ENCODE data around the gene CRYGC.

Gene CRYGC

DNA sequence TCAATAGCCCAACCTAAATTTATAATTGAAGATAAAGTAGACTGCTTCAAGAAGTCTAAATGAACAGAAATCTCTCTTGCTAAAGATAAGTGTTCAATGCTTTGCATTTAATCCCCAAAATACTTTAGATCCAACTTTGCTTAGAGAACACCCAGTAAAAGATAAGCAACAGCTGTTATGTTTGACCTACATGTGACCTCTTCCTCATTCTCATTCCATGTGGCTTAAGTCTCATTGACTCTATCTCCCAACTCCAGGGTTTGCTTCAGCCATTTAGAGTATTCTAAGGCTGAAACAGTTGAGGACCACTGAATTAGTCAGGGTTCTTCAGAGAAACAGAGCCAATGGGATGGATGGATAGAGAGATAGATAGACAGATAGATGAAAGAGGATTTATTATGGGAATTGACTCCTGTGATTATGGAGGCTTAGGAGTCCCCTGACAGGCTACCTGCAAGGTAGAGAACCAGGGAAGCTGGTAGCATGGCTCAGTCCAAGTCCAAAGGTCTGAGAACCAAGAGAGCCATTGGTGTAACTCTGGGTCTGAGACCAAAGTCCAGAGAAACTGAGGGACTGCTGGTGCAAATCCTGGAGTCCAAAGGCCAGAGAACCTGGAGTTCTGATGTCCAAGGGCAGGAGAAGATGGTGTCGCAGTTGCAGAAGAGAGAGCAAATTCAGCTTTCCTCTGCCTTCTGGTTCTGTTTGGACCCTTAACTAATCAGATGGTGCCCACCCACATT lies 37.4 kb downstream of the CRYGC start:
- no peak for DNase-seq

GRCh38 chr2:208090420-208090819 lies 39.2 kb downstream of the CRYGC start:
- no peak for DNase-seq

DNA sequence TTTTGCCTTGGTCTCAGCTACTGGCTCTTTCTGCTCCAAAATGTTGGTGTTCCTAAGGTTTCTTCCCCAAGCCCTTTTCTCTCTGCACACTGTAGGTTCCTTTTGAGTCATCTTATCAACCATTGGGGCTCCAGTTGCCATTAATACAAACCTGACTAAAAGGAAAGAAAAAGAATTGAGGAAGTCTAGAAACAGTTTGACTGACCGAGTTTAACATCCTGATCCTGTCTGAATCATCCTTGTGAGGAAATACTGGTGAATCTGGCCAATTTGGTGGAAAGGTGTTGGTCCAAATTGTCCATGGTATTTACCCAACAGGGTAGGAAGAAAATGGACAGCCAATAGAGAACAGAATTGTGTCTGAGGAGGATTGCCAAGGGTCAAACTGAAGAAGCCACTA lies 43.6 kb downstream of the CRYGC start:
- DNase-seq: peak; percentile 10 to 12

- DNase-seq: no peak
Measured at GRCh38 chr2:208083807-208084206, 45.8 kb downstream of the CRYGC start.

Data from Kasumi-1 (cell line).